ENCODE measurements around the gene MLLT3.

Gene MLLT3

DNA sequence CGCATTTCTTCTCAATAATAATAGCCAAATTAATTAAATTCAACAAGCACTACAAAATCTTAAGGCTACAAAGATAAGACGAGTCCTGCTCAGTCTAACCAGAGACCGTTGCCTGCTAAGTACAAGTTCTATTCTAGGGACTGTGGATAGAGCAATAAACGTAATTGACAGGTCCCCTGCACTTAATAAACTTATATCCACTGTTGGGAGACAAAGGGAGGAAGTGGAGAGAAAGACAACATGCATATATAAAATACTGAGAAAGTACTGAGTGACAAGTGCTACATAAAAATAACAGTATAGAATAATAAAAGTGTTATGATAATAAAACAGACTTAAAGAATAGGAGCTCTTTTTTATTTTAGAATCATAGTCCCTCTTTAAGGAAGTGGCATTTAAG is 158.1 kb downstream of the MLLT3 start:
- DNase-seq (ENCODE audit: insufficient read length): no peak
- TF ChIP-seq TAF1 (IDR thresholded peaks at IDR 0.05; ENCODE audit: borderline replicate concordance, low read depth, low read length) (no peak), POLR2A (IDR thresholded peaks at IDR 0.05; ENCODE audit: low read depth, low read length) (no peak), POLR2AphosphoS5 (IDR thresholded peaks at IDR 0.05; ENCODE audit: low read depth, low read length) (no peak)
- no peak for FAIRE-seq

DNA sequence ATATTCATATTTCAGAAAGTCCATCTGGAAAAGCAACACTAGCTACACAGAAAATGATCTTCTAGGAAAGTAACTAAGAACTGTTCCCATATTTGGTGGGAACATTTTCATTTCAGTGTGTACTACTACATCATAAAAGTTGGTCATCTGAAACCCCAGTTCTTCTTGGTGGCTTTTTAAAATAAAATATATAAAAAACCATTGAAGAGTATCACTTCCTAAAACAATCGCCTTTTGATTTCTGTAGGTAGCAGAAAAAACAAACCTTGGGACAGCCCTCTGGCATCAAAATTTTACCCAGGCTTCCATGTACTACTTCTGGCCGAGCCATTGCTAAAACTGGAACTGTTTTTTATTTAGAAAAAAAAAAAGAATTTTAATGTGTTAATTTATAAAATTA is 158.5 kb downstream of the MLLT3 start:
- no peak for DNase-seq (ENCODE audit: insufficient read length)
- TF ChIP-seq TAF1 (IDR thresholded peaks at IDR 0.05; ENCODE audit: borderline replicate concordance, low read depth, low read length): no peak
- no peak for FAIRE-seq

DNA sequence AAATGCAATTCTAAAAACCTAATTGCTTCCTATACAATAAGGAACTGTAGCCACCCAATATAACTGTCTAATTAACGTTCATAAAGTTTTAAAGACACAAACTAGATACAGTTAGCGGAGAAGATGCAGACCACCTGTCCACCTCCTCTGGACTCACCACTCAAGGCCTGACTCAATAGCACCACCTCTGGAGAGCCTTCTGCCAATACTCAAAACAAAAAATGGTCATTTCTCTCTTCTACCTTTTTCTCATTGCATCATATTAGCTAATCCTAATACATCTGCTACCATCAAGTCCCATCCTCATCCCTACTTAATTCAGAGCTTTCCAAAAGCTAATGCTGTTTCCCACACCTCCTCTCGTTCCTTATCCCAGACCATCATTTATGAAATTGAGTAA is 159.9 kb downstream of the MLLT3 start:
- no peak for TF ChIP-seq POLR2AphosphoS5 (IDR thresholded peaks at IDR 0.05; ENCODE audit: low read depth, low read length)
- no peak for TF ChIP-seq TAF1 (IDR thresholded peaks at IDR 0.05; ENCODE audit: borderline replicate concordance, low read depth, low read length)
- TF ChIP-seq POLR2A (IDR thresholded peaks at IDR 0.05; ENCODE audit: low read depth, low read length): no peak
- DNase-seq (ENCODE audit: insufficient read length): no peak

DNA sequence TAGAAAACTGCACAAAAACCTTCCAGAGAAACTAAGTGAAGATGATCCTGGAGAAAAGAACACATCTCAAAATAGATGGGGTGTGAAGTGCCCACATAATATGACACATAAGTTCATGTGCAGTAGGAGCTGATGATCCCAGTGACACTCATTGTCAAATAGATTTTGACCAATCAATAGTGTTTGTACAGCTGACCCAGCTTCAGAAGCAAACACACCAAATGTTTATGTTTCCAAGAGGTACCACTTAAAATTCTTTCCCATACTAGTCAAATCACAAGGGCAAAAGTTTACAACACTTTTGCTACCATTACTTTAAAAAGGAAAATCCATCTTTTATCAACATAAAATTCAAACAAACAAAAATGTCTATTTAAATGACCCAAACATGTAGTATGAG is 175.0 kb downstream of the MLLT3 start:
- DNase-seq (ENCODE audit: insufficient read length): no peak
- no peak for FAIRE-seq
- no peak for TF ChIP-seq POLR2AphosphoS5 (IDR thresholded peaks at IDR 0.05; ENCODE audit: low read depth, low read length)
- TF ChIP-seq POLR2A (IDR thresholded peaks at IDR 0.05; ENCODE audit: low read depth, low read length): no peak
- no peak for TF ChIP-seq TAF1 (IDR thresholded peaks at IDR 0.05; ENCODE audit: borderline replicate concordance, low read depth, low read length)

More for the DNA sequence above, 159.9 kb downstream of the MLLT3 start:
- FAIRE-seq: peak; percentile 64

DNA sequence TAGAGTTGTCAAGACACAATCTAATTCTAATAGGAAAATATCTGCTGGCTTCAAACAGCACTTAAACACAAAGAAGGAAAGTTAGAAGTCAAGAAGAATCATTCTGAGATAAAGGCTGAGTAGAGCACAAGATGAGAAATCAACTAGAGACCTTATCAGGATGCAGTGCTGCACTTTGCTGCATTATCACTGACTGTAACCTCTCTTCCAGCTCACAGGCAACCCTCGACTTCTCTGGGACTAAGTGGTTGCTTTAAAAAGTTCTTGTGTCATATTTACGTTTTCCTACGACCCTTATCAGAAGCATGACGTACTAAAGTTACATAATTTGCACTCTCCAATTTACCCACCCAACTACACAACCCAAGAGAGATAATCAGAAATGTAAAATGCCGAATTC is 176.1 kb downstream of the MLLT3 start:
- TF ChIP-seq POLR2A (IDR thresholded peaks at IDR 0.05; ENCODE audit: low read depth, low read length) (no peak), TAF1 (IDR thresholded peaks at IDR 0.05; ENCODE audit: borderline replicate concordance, low read depth, low read length) (no peak), POLR2AphosphoS5 (IDR thresholded peaks at IDR 0.05; ENCODE audit: low read depth, low read length) (no peak)
- FAIRE-seq (peak; percentile 27), DNase-seq (ENCODE audit: insufficient read length) (no peak)

DNA sequence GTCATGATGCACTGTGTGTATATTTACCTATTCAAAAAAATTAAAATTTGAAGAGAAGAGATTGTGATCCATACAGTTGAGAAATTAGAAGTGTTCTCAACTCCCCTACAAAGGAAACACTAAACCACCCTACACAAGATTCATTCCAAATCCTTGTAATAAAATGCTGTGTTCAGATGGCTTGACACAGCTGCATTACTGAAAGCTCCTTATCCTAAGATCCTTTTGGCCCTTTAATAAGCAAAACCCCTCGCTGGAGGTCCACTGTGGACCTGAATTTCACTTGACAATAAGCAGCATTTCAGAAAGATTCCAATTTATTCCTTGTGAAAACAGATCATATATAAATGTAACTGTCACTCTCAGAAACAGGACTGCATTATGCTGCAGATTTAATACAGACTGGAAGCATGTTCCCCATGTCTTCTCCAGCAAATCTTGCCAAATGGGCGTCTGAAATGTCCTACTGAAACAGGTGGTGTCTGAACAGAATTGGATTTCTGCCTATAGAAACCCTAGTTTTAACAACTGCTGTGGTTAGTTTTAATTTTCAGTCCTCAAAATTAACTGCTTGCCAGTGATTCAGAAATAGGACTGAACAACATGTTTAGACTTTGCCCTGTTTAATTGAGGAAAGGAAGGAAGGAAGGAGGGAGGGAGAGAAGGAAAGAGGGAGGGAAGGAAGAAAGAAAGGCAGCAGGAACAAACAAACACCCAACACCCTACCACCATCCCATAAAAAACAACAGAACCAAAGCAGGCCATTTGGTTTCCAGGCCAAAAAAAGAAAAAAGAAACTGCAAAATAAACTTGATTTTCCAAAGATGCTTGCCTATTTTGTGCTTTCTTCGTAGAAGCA is 179.6 kb downstream of the MLLT3 start:
- TF ChIP-seq TAF1 (IDR thresholded peaks at IDR 0.05; ENCODE audit: borderline replicate concordance, low read depth, low read length): no peak
- TF ChIP-seq POLR2A (IDR thresholded peaks at IDR 0.05; ENCODE audit: low read depth, low read length): no peak
- TF ChIP-seq POLR2AphosphoS5 (IDR thresholded peaks at IDR 0.05; ENCODE audit: low read depth, low read length): no peak
- peak; percentile 17 for FAIRE-seq
- no peak for DNase-seq (ENCODE audit: insufficient read length)

DNA sequence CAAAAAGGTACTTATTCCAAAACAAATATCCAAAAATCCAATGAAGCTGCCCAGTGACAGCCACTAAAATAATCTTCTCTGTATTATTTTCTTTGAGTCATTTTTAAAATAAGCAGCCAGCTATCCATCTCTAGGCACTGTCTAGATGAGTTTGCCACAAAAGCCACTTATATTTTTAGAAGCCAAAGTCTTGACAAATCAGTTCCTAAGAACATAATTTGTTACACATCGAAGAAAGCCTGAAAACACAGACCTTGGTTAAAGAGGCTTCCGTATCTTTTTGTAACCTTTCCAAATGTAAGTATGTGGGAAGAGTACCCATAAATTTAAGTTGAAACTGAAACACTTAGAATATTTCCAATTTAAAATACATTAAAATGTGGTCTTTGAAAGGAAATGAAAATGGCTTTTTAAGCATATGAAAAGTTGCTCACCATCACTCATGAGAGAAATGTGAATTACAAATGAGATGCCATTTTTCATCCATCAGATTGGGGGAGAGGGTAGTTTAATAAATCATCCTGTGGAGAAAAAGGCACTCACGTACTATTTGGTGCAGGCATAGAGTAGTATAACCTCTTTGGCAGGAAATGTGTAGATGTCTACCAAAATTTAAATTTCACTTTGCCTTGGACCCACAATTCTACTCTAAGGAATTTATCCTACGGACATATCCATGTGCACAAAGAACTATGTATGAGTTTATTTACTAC is 180.4 kb downstream of the MLLT3 start:
- no peak for TF ChIP-seq TAF1 (IDR thresholded peaks at IDR 0.05; ENCODE audit: borderline replicate concordance, low read depth, low read length)
- no peak for TF ChIP-seq POLR2A (IDR thresholded peaks at IDR 0.05; ENCODE audit: low read depth, low read length)
- TF ChIP-seq POLR2AphosphoS5 (IDR thresholded peaks at IDR 0.05; ENCODE audit: low read depth, low read length): no peak
- FAIRE-seq (peak; percentile 82), DNase-seq (ENCODE audit: insufficient read length) (no peak)

DNA sequence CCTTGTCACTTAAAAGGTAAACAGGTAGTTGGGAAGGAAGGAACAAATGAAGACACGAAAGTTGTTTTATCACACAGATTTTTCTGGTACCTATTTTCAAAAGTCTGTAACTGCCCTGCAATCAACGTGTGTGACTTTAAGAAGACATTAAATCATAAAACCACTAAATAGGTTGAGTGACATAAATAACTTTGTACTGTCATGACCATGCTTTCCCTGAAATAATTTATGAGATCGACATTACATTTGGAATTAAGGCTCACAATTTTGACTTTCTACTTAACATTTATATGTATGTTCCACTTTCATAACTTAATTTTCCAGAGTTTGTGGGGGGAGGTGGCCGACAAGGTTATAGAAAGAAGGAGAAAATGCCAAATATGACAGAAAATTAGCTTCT is 181.1 kb downstream of the MLLT3 start:
- DNase-seq (ENCODE audit: insufficient read length) (no peak), FAIRE-seq (no peak)
- TF ChIP-seq POLR2AphosphoS5 (IDR thresholded peaks at IDR 0.05; ENCODE audit: low read depth, low read length): no peak
- TF ChIP-seq POLR2A (IDR thresholded peaks at IDR 0.05; ENCODE audit: low read depth, low read length): no peak
- TF ChIP-seq TAF1 (IDR thresholded peaks at IDR 0.05; ENCODE audit: borderline replicate concordance, low read depth, low read length): no peak

DNA sequence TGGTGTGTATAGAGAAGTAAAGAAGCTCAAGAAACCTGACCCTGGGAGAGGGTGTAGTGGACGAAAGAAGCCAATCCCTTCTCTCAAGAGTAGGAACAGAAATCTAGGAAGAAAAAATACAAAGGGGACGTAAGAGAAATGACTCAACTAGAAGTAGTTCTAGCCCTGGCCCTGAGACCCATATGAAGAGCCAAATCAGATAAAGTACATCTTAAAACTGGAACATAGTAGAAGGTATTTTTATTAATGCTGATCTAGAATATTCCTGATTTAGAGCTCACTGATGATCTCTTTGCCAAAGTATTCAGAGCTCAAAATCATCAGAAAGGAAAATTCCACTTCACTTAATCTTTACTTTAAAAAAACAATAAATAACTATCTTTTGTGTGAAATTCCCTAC is 184.8 kb downstream of the MLLT3 start:
- TF ChIP-seq POLR2AphosphoS5 (IDR thresholded peaks at IDR 0.05; ENCODE audit: low read depth, low read length) (no peak), POLR2A (IDR thresholded peaks at IDR 0.05; ENCODE audit: low read depth, low read length) (no peak), TAF1 (IDR thresholded peaks at IDR 0.05; ENCODE audit: borderline replicate concordance, low read depth, low read length) (no peak)

DNA sequence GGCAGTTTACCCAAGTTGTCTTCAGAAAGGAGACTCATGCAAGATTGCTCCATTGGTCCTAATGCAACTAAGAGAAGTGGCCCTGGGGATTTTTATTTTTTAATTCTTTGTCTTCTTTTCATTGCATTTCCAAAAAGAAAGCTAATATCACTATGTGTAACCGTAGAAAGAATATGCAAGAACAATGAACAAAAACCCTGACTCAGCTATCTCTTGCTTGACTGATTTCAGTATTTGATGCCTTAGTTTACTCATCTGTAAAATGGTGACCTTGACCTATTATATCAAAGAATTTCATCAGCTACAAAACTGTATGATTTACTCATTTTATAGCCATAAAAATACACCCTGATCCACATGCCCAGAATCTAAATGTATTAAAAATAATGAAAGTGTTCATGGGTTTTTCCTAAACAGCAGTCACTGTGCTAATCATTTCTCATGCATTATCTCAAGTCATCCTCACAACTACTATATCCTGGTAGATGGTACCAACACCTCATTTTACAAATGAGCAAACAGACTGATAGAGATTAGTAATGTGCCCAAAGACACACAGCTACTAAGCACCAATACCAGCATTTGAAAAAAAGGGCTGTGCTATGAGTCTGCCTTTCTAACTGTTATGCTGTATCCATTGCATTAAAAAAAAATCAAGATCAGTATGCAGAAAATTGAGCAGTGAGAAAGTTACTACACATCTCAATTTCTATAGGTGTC is 185.7 kb downstream of the MLLT3 start:
- FAIRE-seq: peak; percentile 42
- no peak for TF ChIP-seq POLR2A (IDR thresholded peaks at IDR 0.05; ENCODE audit: low read depth, low read length)
- TF ChIP-seq POLR2AphosphoS5 (IDR thresholded peaks at IDR 0.05; ENCODE audit: low read depth, low read length): no peak
- no peak for TF ChIP-seq TAF1 (IDR thresholded peaks at IDR 0.05; ENCODE audit: borderline replicate concordance, low read depth, low read length)

More for the DNA sequence above, 184.8 kb downstream of the MLLT3 start:
- DNase-seq (ENCODE audit: insufficient read length): no peak
- FAIRE-seq: no peak

DNA sequence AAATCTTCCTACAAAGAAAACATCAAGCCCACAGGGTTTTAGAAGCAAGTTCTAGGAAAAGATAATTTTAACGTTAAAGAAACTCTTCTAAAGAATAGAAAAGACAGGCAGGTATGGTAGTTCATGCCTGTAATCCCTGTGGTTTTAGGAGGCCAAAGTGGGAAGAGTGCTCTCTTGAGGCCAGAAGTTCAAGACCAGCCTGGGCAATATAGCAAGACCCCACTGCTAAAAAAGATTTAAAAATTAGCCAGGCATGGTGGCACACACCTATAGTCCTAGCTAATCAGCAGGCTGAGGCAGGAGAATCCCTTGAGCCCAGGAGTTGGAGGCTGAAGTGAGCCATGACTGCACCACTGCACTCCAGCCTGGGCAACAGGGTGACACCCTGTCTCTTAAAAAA is 193.3 kb downstream of the MLLT3 start:
- no peak for DNase-seq (ENCODE audit: insufficient read length)
- TF ChIP-seq TAF1 (IDR thresholded peaks at IDR 0.05; ENCODE audit: borderline replicate concordance, low read depth, low read length) (no peak), POLR2AphosphoS5 (IDR thresholded peaks at IDR 0.05; ENCODE audit: low read depth, low read length) (no peak), POLR2A (IDR thresholded peaks at IDR 0.05; ENCODE audit: low read depth, low read length) (no peak)
- peak; percentile 58 for FAIRE-seq

More for the DNA sequence above, 185.7 kb downstream of the MLLT3 start:
- no peak for DNase-seq (ENCODE audit: insufficient read length)

All from GM12892 (cell line).